GM21529 (cell line): ENCODE measurements around the gene HSPA1L.
"Not testable (repeated sequence)": the region's sequence is repeated elsewhere in the genome, so short reads cannot be mapped to it uniquely, and the experiment has no call there.

Experiments used
- ATAC-seq: cut with Tn5 transposase; IDR thresholded peaks from one replicate; pipeline ENCODE4 v1.9.1; 2021; ENCODE audit not compliant: unreplicated experiment

HSPA1L gene

GRCh38 chr6:31837369-31838113, 22.5 kb upstream of the HSPA1L start:
- no peak for ATAC-seq

DNA sequence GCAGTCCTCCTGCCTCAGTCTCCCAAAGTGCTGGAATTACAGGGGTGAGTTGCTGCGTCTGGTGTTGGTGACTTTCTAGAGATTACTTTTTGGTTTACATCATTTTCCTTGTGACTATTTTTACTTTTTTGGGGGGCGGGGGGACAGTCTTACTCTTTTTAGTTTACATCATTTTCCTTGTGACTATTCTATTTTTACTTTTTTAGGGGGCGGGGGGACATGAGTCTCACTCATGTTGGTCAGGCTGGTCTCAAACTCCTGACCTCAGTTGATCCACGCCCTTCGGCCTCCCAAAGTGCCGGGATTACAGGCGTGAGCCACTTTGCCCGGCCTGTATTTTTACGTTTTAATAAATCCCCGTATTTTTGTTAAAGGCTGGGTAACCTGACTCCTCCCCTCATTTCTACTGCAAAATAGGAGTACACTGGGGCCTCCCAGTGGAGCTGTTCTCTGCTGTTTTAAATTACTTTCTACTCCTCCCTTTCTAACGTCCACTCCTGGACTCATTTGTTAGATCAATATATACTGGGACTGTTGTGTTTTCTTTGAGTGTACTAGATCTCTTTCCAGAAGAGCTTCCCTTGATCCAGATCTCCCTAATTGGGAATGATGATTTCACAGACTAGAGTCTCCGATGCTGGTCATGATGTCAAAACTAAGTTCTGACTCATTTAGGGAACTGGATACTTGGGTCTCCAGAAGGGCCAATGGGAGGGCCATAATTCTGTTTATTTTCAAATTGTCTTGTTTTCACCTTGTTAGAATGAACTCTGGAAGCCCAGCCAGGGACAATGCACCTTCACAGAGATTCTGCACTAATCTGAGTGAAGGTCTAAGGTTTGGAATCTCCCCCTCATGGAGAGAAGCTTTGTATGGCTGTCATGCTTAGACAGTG, 21.6 kb upstream of the HSPA1L start:
- no peak for ATAC-seq

DNA sequence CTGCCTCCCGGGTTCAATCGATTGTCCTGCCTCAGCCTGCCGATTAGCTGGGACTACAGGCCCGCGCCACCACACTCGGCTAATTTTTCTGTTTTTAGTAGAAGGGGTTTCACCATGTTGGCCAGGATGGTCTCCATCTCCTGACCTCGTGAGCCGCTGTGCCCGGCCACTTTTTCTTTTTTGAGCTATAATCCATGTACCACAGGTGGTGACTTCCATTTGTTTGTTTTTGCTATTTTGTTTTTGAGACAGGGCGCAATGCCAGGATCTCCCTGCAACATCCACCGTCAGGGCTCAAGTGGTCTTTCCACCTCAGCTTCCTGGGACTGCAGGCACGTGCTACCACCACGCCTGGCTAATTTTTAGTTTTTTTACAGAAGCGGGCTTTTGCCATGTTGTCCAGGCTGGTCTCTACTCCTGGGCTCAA, 21.0 kb upstream of the HSPA1L start:
- no peak for ATAC-seq

- no peak for ATAC-seq
Observed at GRCh38 chr6:31834367-31835250, 19.5 kb upstream of the HSPA1L start.

GRCh38 chr6:31831350-31832215, 16.5 kb upstream of the HSPA1L start:
- ATAC-seq: no peak

DNA sequence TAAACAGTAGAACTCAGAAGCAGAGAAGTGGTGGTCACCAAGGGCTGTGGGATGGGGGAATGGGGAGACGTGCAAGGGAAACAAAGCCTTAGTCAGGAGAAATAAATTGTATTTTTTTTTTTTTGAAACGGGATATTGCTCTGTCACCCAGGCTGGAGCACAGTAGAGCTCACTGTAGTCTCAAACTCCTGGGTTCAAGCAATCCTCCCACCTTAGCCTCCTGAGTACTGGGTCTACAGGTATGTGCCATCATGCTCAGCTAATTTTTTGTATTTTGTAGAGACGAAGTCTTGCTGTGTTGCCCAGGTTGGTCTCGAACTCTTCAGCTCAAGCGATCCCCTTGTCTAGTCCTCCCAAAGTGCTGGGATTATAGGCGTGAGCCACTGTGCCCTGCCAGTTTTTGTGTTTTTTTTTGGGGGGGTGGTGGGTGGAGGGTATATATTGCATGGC, 15.8 kb upstream of the HSPA1L start:
- ATAC-seq: no peak

DNA sequence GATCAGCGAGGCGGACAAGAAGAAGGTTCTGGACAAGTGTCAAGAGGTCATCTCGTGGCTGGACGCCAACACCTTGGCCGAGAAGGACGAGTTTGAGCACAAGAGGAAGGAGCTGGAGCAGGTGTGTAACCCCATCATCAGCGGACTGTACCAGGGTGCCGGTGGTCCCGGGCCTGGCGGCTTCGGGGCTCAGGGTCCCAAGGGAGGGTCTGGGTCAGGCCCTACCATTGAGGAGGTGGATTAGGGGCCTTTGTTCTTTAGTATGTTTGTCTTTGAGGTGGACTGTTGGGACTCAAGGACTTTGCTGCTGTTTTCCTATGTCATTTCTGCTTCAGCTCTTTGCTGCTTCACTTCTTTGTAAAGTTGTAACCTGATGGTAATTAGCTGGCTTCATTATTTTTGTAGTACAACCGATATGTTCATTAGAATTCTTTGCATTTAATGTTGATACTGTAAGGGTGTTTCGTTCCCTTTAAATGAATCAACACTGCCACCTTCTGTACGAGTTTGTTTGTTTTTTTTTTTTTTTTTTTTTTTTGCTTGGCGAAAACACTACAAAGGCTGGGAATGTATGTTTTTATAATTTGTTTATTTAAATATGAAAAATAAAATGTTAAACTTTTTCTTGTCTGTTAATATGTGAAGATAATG, 14.7 kb upstream of the HSPA1L start:
- ATAC-seq: no peak

GRCh38 chr6:31827286-31828079, 12.4 kb upstream of the HSPA1L start, which contains the start of gene HSPA1B:
TSS of gene HSPA1B (plus strand) at chr6:31827738. CDS start at chr6:31827951, 213 bp downstream.
- ATAC-seq: peak; percentile 64

- ATAC-seq: peak; percentile 8
Observed at GRCh38 chr6:31826793-31827285, 11.8 kb upstream of the HSPA1L start.

GRCh38 chr6:31825553-31825952, 10.5 kb upstream of the HSPA1L start:
- ATAC-seq: no peak

GRCh38 chr6:31823592-31824196, 8.6 kb upstream of the HSPA1L start:
- ATAC-seq: not testable (repeated sequence)

- ATAC-seq: no peak
Observed at GRCh38 chr6:31822036-31822821, 7.1 kb upstream of the HSPA1L start.

DNA sequence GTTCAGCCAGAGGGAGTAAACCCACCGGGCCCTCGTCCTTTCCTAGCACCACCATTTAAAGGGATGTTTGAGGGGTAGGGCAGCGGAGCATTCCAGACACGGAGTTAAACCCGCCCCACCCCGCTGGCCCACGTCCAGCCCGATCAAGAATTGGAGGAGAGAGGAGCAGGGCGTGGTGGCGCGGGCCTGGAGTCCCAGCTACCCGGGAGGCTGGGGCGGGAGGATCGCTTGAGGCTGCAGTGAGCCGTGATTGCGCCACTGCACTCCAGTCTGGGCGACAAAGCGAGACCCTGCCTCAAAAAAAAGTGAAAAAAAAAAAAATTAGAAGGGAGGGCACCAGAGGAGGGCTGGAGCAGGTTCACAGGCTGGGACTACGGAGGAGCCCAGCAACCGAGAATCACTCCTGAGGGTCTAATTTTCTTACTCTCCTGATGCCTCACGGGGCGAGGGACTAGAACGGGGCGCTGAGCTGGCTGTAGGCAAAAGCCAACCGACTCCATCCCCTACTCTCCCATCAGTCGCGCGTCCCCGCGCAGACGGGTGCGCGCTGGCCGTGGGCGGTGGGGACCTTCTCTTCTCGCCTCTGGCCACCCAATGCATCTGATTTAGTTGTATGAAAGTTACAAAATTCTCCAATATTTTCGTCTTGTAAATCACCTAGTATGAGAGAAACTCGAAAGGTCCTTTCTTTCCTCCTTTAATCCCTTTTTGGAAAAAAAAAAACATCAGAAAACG, 6.4 kb upstream of the HSPA1L start:
- no peak for ATAC-seq

DNA sequence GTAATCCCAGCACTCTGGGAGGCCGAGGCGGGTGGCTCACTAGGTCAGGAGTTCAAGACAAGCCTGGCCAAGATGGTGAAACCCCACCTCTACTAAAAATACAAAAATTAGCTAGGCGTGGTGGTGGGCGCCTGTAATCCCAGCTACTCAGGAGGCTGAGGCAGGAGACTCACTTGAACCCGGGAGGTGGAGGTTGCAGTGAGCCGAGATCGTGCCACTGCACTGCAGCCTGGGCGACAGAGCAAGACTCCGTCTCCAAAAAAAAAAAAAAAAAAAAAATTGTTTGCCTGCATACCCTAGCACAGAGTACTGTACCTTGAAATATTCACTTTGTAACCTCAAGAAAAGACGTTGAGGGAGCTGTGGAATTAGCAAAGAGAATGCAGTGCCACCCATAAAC, 5.3 kb upstream of the HSPA1L start:
- ATAC-seq: not testable (repeated sequence)

DNA sequence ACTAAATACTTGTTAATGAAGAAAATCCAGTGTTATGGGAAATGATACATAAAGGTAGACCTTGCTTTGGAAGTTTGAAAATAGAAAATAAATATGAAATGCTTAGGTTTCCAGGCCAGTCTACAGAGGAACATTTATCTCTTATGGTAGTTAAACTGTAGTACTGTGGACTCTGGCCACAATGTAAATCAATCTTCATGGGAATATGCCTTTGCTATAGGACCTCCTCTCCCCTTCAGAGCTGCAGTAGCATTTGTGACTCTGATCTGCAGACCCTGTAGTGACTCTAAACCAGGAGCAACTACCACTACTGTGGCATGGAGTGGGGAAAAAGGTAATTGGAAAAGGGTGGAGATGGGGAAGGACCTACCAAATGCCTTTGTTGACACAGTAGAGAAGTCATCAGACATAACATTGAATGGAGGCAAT, 4.8 kb upstream of the HSPA1L start:
- no peak for ATAC-seq

DNA sequence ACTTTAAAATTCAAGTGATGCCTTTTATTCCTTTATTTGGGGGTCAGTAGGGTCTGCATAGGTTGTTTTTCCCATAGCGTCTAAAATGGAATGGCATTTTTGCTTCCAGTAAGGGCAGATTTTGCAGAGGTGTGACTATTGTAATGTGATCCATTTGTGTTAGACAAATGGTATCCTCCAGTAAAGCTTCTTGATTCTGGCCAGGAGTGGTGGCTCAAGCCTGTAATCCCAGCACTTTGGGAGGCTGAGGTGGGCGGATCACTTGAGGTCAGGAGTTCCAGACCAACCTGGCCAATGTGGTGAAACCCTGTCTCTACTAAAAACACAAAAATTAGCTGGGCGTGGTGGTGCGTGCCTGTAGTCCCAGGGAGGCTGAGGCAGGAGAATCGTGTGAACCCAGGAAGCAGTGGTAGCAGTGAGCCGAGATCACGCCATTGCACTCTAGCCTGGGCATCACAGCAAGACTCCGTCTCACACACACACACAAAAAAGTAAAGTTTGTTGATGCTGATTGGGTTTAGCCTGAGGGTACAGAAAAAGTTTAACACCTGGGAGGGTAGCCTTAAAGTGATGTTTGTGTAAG, 2.9 kb upstream of the HSPA1L start:
- not testable (repeated sequence) for ATAC-seq
